ENCODE measurements around the gene ELMO1.

Gene ELMO1

GRCh38 chr7:36969376-36969775 lies 479.3 kb downstream of the ELMO1 start:
- no peak for DNase-seq (ENCODE audit: low read depth, low spot score)
- H3K4me3 ChIP-seq (ENCODE audit: low read length), result no peak overlapping the region

GRCh38 chr7:36967387-36967786 lies 481.3 kb downstream of the ELMO1 start:
- H3K4me3 ChIP-seq (ENCODE audit: low read length), result no peak overlapping the region
- DNase-seq (ENCODE audit: low read depth, low spot score), result no peak

- H3K4me3 ChIP-seq (ENCODE audit: low read length), result no peak overlapping the region
- no peak for DNase-seq (ENCODE audit: low read depth, low spot score)
These were observed 482.0 kb downstream of the ELMO1 start for GRCh38 chr7:36966636-36967035.

- no peak overlapping the region for H3K4me3 ChIP-seq (ENCODE audit: low read length)
- no peak for DNase-seq (ENCODE audit: low read depth, low spot score)
These were observed 482.6 kb downstream of the ELMO1 start for GRCh38 chr7:36966039-36966438.

- DNase-seq (ENCODE audit: low read depth, low spot score), result no peak
- no peak overlapping the region for H3K4me3 ChIP-seq (ENCODE audit: low read length)
These were observed 483.0 kb downstream of the ELMO1 start for GRCh38 chr7:36965625-36966024.

- no peak for DNase-seq (ENCODE audit: low read depth, low spot score)
- no peak overlapping the region for H3K4me3 ChIP-seq (ENCODE audit: low read length)
These were observed 484.4 kb downstream of the ELMO1 start for GRCh38 chr7:36964297-36964696.

- DNase-seq (ENCODE audit: low read depth, low spot score), result no peak
- H3K4me3 ChIP-seq (ENCODE audit: low read length), result no peak overlapping the region
These were observed 486.3 kb downstream of the ELMO1 start for GRCh38 chr7:36962367-36962766.

GRCh38 chr7:36961693-36962092 lies 487.0 kb downstream of the ELMO1 start:
- no peak for DNase-seq (ENCODE audit: low read depth, low spot score)
- no peak overlapping the region for H3K4me3 ChIP-seq (ENCODE audit: low read length)

- no peak for DNase-seq (ENCODE audit: low read depth, low spot score)
- H3K4me3 ChIP-seq (ENCODE audit: low read length), result no peak overlapping the region
These were observed 487.6 kb downstream of the ELMO1 start for GRCh38 chr7:36961097-36961496.

GRCh38 chr7:36960105-36960504 lies 488.6 kb downstream of the ELMO1 start:
- DNase-seq (ENCODE audit: low read depth, low spot score), result no peak
- no peak overlapping the region for H3K4me3 ChIP-seq (ENCODE audit: low read length)

- no peak for DNase-seq (ENCODE audit: low read depth, low spot score)
These were observed 490.4 kb downstream of the ELMO1 start for GRCh38 chr7:36958111-36958733.

GRCh38 chr7:36957620-36958019 lies 491.0 kb downstream of the ELMO1 start:
- no peak for DNase-seq (ENCODE audit: low read depth, low spot score)
- H3K4me3 ChIP-seq (ENCODE audit: low read length), result no peak overlapping the region

More at GRCh38 chr7:36958111-36958733, 490.4 kb downstream of the ELMO1 start:
- no peak overlapping the region for H3K4me3 ChIP-seq (ENCODE audit: low read length)

- no peak for DNase-seq (ENCODE audit: low read depth, low spot score)
- no peak overlapping the region for H3K4me3 ChIP-seq (ENCODE audit: low read length)
These were observed 491.9 kb downstream of the ELMO1 start for GRCh38 chr7:36956814-36957213.

GRCh38 chr7:36955456-36956129 lies 493.1 kb downstream of the ELMO1 start:
- DNase-seq (ENCODE audit: low read depth, low spot score), result no peak

GRCh38 chr7:36951257-36951697 lies 497.4 kb downstream of the ELMO1 start:
- no peak overlapping the region for H3K4me3 ChIP-seq (ENCODE audit: low read length)
- no peak for DNase-seq (ENCODE audit: low read depth, low spot score)

More at GRCh38 chr7:36955456-36956129, 493.1 kb downstream of the ELMO1 start:
- H3K4me3 ChIP-seq (ENCODE audit: low read length), result no peak overlapping the region

GRCh38 chr7:36949711-36950600 lies 498.7 kb downstream of the ELMO1 start:
- H3K4me3 ChIP-seq (ENCODE audit: low read length), result no peak overlapping the region
- no peak for DNase-seq (ENCODE audit: low read depth, low spot score)

GRCh38 chr7:36946401-36946739 lies 502.3 kb downstream of the ELMO1 start:
- no peak for DNase-seq (ENCODE audit: low read depth, low spot score)
- H3K4me3 ChIP-seq (ENCODE audit: low read length), result no peak overlapping the region

- no peak for DNase-seq (ENCODE audit: low read depth, low spot score)
These were observed 502.9 kb downstream of the ELMO1 start for GRCh38 chr7:36945612-36946400.

GRCh38 chr7:36944838-36945237 lies 503.8 kb downstream of the ELMO1 start:
- no peak overlapping the region for H3K4me3 ChIP-seq (ENCODE audit: low read length)
- DNase-seq (ENCODE audit: low read depth, low spot score), result no peak

More at GRCh38 chr7:36945612-36946400, 502.9 kb downstream of the ELMO1 start:
- H3K4me3 ChIP-seq (ENCODE audit: low read length), result no peak overlapping the region

All from Jurkat, Clone E6-1 (cell line).